Endothelial cell of umbilical vein (primary cell): Measurements from ENCODE around the gene COL23A1.

Experiments used
- CTCF ChIP-seq, 2 donors: IDR thresholded peaks; 1 replicate in 1 of 2; 2 replicates in 1 of 2; pipeline ENCODE4 v1.5.1; 2011; ENCODE audit warnings: low read length in 2 of 2, mild to moderate bottlenecking in 2 of 2, moderate library complexity in 2 of 2, control low read depth in 1 of 2, inconsistent platforms in 1 of 2, low read depth in 1 of 2; ENCODE audit not compliant: insufficient read depth in 1 of 2; ENCODE audit errors: extremely low read depth in 1 of 2
- EZH2 ChIP-seq: IDR thresholded peaks from 2 replicates; pipeline ENCODE4 v1.6.1; 2012; ENCODE audit warnings: borderline replicate concordance, low read depth, mild to moderate bottlenecking, moderate library complexity, low read length, inconsistent platforms; ENCODE audit not compliant: severe bottlenecking
- GATA2 ChIP-seq: IDR thresholded peaks from 2 replicates; pipeline ENCODE4 v1.7.0; 2011; ENCODE audit warnings: low read depth, mild to moderate bottlenecking, moderate library complexity, mixed read lengths, low read length; ENCODE audit not compliant: insufficient read length, insufficient read depth
- POLR2A ChIP-seq: IDR thresholded peaks from 2 replicates; pipeline ENCODE4 v1.6.1; 2012; ENCODE audit warnings: low read depth, mild to moderate bottlenecking, control low read depth, low read length
- POLR2AphosphoS5 ChIP-seq: IDR thresholded peaks from 2 replicates; pipeline ENCODE4 v1.6.1; 2012; ENCODE audit warnings: low read depth, mild to moderate bottlenecking, control low read depth, low read length, moderate library complexity; ENCODE audit not compliant: insufficient read depth

GRCh38 chr5:178436326-178436940, 153.8 kb downstream of the COL23A1 start:
- TF ChIP-seq POLR2AphosphoS5 (no peak), POLR2A (no peak), EZH2 (no peak), CTCF (IDR thresholded peaks at IDR 0.05; ENCODE audit: extremely low read depth in 1 of 2, insufficient read depth in 1 of 2, low read depth in 1 of 2, low read length in 2 of 2) (no peak), GATA2 (no peak)
